GM21360 (cell line): ENCODE measurements around the gene GBP4.
A peak's percentile ranks its signal among the peaks of the same experiment; 100 is the strongest.
"Not testable (repeated sequence)": the region's sequence is repeated elsewhere in the genome, so short reads cannot be mapped to it uniquely, and the experiment has no call there.

Experiments used
- ATAC-seq: cut with Tn5 transposase; IDR thresholded peaks from one replicate; pipeline ENCODE4 v1.9.1; 2021; ENCODE audit warnings: mild to moderate bottlenecking, moderate library complexity; ENCODE audit not compliant: unreplicated experiment

GBP4 gene, protein sequence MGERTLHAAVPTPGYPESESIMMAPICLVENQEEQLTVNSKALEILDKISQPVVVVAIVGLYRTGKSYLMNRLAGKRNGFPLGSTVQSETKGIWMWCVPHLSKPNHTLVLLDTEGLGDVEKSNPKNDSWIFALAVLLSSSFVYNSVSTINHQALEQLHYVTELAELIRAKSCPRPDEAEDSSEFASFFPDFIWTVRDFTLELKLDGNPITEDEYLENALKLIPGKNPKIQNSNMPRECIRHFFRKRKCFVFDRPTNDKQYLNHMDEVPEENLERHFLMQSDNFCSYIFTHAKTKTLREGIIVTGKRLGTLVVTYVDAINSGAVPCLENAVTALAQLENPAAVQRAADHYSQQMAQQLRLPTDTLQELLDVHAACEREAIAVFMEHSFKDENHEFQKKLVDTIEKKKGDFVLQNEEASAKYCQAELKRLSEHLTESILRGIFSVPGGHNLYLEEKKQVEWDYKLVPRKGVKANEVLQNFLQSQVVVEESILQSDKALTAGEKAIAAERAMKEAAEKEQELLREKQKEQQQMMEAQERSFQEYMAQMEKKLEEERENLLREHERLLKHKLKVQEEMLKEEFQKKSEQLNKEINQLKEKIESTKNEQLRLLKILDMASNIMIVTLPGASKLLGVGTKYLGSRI

DNA sequence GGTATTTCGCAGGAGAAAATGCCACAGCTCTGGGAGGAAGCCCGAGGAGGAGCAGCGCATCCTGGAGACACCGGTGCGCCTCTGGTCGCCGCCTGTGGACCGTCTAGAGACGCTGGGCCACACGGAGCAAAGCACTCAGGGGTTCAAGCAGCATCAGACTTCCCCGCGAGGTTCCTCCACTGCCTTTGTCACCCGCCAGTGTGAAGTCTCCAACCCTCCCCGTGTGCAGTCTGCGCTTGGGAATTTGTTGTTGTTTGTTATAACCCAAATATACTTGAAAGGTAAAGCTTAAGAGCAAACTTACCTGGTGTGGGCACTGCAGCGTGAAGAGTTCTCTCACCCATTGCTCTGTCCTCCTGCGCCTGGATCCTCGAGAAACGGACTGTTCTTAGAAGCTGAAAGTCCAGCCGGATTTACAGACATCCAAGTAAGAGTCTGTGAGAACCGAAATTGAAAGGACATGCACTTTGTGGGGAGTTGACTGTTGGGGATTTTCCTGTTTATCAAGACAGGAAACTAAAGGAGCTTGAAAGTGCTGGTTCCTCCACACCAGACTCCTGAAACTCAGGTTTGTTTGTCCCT lies at the start of gene GBP4:
GBP4 (minus strand) TSS at position 452 of the 582 bp plus-strand sequence; CDS start at position 344, 108 bp downstream.
- peak; percentile 45 for ATAC-seq

DNA sequence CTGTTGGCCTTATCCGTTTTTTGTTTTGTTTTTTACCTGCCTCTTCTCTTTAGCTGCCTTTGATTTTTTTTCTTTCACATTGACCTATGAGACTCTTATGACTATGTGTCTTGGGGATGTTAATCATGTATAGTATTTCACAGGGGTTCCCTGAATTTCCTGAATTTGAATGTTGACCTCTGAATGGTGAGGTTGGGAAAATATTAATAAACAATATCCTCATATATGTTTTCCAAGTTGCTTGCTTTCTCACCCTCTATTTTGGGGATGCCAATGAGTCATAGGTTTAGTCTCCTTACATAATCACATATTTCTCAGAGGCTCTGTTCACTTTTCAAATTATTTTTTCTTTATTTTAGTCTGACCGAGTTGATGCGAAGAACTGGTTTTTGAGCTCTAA lies 44.3 kb upstream of the GBP4 start:
- no peak for ATAC-seq

- no peak for ATAC-seq
Measured at GRCh38 chr1:89221341-89221740, 22.6 kb upstream of the GBP4 start.

DNA sequence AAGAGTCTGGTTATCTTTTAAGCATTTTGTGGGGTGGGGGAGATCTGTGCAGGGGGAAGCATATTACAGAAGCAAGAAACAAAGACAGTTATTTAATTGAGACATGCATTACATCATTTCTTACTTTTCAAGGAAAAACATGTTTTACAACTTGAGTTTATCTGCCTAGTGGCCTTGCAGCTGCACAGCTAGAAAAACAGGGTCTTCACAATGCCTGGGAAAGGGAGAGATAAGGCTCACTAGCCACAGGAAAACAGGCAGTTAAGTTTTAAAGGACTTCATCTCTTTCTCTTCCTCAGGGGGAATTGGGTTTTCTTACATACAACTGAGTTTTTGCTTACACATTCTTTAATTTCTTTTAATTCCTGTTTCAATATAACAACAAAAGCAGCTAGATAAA lies 21.1 kb upstream of the GBP4 start:
- ATAC-seq, result not testable (repeated sequence)

GRCh38 chr1:89218941-89219340 lies 20.2 kb upstream of the GBP4 start:
- not testable (repeated sequence) for ATAC-seq

GRCh38 chr1:89213347-89213746 lies 14.6 kb upstream of the GBP4 start:
- ATAC-seq, result no peak

DNA sequence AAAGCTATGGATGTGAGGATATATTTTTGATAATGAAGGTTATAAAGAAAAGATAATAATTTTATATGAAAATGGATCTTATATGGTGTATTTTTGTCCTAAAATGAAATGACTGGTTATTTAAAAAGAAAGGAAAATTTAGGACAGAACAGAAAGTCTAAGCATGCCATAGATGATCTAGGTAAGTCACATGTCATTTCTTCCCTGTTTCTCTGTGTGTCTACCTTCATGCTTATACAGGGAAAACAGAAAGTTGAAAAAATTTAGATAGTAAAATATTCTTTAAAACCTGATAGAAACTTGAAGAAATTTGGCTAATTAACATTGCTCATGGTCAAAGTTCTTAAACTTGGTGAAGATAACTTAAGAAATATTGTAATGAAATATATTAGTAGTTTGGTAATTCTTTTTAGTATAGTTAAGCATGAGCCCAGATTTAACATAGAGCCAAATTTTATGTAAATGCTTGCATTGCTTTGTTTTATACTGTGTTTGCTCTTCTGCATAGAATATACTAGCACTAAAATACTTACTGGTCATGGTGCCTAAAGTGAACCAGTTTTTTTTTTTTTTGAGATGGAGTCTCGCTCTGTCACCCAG lies 12.4 kb upstream of the GBP4 start:
- no peak for ATAC-seq

- no peak for ATAC-seq
Measured at GRCh38 chr1:89206373-89206772, 7.6 kb upstream of the GBP4 start.

GRCh38 chr1:89203166-89203565 lies 4.4 kb upstream of the GBP4 start:
- ATAC-seq, result no peak

DNA sequence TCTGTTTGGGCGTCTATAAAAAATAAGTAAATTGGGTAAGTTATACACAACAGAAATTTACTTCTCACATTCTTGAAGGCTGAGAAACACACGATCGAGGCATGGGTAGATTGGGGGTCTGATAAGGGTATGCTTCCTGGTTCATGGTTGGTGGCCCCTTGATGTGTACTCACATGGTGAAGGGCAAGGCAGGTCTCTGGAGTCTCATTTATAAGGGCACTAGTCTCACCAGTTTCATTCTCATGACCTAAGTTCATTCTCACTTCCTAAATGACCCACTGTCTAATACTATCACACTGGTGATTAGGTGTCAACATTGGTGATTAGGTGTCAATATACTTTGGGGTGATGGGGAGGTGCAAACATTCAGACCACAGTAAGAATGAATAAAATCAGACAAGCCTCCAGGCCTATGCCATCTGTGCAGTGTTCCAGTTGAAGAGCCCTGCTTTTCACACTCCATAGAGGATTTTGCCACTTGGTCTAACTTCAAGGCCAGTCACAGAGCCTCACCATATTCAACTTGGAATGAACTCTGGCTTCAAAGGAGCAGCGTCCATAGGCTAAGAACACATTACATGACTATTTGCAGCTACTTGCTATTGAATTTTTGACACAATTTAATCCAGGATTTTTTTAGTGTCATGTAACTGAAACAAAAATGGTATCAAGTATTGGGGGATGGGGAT lies 2.5 kb upstream of the GBP4 start:
- peak; percentile 68 for ATAC-seq

DNA sequence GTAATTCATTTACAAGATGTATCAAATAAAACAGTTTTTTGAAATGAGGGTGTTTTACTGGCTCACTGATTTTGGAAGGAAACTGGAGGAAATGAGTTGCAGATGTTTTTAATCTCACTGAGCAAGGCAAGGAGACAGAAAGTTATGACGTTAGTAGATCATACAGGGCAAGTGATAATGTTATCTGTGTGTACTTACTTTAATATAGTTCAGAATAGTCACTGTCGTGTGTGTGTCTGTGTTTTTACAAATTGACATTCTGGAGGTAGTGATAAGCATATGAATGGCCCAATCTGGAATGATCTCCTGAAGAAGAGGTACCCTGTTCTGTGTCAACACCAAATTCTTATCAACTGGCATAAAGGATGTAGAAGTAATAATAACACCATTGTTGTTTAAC lies 1.9 kb upstream of the GBP4 start:
- ATAC-seq, result no peak

DNA sequence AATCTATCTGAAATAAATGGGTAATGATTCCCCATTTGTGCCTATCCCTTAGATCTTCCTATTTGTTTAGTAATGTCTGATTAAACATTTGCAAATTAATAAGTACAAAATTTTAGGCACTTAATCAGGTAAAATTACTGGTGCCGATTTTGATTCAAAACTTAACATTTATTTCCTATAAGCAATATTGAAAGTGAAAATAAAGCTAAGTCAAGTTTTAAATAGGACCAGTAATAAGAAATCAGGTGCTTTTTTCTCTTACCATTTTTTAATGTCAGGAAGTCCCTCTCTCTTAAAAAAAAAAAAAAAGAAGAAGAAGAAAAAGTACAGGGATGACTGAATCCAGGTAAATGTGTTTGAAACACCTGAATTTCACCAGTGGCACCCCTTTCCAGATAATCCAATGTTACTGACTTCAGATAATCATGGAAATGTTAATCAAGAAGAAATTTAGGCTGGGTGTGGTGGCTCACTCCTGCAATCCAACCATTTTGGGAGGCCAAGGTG lies 836 bp upstream of the GBP4 start:
- no peak for ATAC-seq

DNA sequence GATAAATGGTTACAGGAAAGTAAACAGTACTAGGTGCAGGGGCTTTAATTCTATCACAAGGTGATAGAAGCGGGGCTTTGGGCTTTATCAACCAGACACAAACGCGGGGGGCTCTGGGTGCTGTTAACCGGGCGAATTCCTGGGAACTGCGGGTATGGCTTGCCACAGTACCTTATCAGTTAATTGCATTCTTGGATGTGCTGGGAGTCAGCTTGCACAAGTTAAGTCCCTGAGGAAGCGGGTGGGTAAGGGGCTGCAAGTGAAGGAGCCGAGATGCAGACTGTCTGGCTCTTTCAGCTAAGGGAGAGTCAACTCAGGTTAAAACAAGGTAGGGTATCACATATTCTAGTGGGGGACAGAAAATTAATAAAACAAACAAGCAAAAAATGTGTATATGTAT lies 661 bp downstream of the GBP4 start:
- ATAC-seq, result no peak

DNA sequence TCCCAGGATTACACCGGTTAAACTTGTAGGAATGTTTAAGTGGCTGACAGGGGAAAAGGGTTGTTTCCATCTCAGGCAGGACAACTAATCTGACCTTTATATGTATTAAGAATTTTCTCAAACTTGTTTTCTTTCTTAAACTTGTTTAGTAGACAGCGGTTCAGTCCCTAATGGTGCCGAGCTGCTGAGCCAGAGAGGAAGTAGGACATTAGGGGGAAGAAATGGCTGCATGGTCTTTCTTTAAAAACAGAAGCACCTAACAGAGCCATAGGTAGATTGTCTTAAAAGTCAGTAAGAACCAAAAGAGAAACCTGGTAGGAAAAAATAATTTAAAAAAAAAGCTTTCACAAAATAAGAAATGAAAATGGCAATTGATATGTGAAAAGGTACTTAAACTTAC lies 3.3 kb downstream of the GBP4 start:
- ATAC-seq, result no peak

DNA sequence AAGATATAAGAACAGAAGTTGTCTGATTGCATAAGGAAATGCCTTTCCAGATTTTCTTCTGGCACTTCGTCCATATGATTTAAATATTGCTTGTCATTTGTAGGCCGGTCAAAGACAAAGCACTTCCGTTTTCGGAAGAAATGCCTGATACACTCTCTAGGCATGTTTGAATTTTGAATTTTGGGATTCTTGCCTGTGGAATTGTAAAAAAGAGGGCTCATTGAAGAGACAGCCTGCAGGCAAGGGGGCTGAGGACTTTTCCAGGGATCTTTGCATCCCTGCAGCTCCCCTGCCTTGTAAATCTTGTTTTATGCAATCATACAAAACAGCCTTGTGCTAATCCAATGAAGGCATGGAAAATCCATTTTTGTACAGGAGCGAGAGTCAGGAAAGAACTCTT lies 7.4 kb downstream of the GBP4 start:
- no peak for ATAC-seq

- no peak for ATAC-seq
Measured at GRCh38 chr1:89190017-89190416, 8.7 kb downstream of the GBP4 start.

- no peak for ATAC-seq
Measured at GRCh38 chr1:89179343-89179742, 19.4 kb downstream of the GBP4 start.

- ATAC-seq, result no peak
Measured at GRCh38 chr1:89176971-89177370, 21.8 kb downstream of the GBP4 start.

- no peak for ATAC-seq
Measured at GRCh38 chr1:89175601-89176256, 23.0 kb downstream of the GBP4 start, which contains the start of gene GBP7. Gene GBP7 (minus strand): TSS chr1:89176003. CDS start chr1:89171935, 4,068 bp downstream.

DNA sequence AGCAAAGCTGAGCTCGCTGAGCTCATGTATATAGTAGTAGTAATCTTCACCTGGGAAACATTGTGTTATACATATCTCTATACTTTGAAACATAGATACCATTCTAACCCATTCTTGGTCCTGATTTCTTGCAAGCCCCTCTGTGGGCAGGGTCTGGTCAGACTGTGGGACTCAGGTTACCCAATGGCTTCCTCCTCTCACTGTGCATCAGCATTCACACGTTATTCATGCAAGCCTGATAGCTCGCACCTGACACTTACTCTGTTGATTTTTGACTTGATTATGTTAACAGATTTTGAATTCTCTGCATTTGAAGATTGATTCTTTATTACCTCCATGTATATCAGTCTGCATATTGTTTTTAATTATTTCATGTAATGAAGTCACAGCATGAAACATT lies 24.3 kb downstream of the GBP4 start:
- no peak for ATAC-seq
